ACC112 (cell line): ENCODE results near the gene INS.

Experiments used
- H2AFZ ChIP-seq: fragments of 200-600 bp; sonication (generic); one replicate; pipeline ENCODE4 v1.6.0; 2017; ENCODE audit warnings: antibody characterized with exemption, low read length; ENCODE audit not compliant: unreplicated experiment
- H3K27ac ChIP-seq: fragments of 200-600 bp; sonication (generic); 2 replicates; pipeline ENCODE4 v1.5.1; 2014; ENCODE audit warnings: low read depth, mild to moderate bottlenecking, antibody characterized with exemption, low read length, moderate library complexity
- H3K27me3 ChIP-seq: fragments of 200-600 bp; sonication (generic); 2 replicates; pipeline ENCODE4 v1.6.1; 2014; ENCODE audit warnings: mild to moderate bottlenecking, antibody characterized with exemption, low read length, moderate library complexity, mixed read lengths; ENCODE audit not compliant: insufficient read depth
- H3K36me3 ChIP-seq: fragments of 200-600 bp; sonication (generic); 2 replicates; pipeline ENCODE4 v1.6.1; 2016; ENCODE audit warnings: mild to moderate bottlenecking, antibody characterized with exemption, low read length, moderate library complexity, mixed read lengths; ENCODE audit not compliant: insufficient read depth
- H3K4me1 ChIP-seq: fragments of 200-600 bp; sonication (generic); one replicate; pipeline ENCODE4 v1.6.1; 2016; ENCODE audit warnings: low read length, mixed read lengths; ENCODE audit not compliant: insufficient read depth, unreplicated experiment, control insufficient read depth
- H3K4me3 ChIP-seq: fragments of 200-600 bp; sonication (generic); 2 replicates; pipeline ENCODE4 v1.5.1; 2014; ENCODE audit warnings: mild to moderate bottlenecking, low read depth, low read length
- H3K79me2 ChIP-seq: fragments of 200-600 bp; sonication (generic); one replicate; pipeline ENCODE4 v1.6.0; 2016; ENCODE audit warnings: low read length; ENCODE audit not compliant: control insufficient read depth, unreplicated experiment, insufficient read depth

The INS gene

GRCh38 chr11:2189938-2190656 lies 29.1 kb upstream of the INS start:
- Histone ChIP-seq H3K27me3 (peaks cover 28% of the 10 kb centered on the region), H3K27ac (no peak overlapping the region), H3K79me2 (no peaks in the 10 kb centered on the region), H3K4me3 (no peak overlapping the region), H2AFZ (no peak overlapping the region), H3K36me3 (no peaks in the 10 kb centered on the region), H3K4me1 (no peaks in the 10 kb centered on the region)

GRCh38 chr11:2188745-2189144 lies 27.7 kb upstream of the INS start:
- Histone ChIP-seq H3K36me3 (no peaks in the 10 kb centered on the region), H3K4me1 (no peaks in the 10 kb centered on the region), H3K4me3 (no peak overlapping the region), H3K79me2 (no peaks in the 10 kb centered on the region), H3K27me3 (peaks cover 39% of the 10 kb centered on the region), H3K27ac (no peak overlapping the region), H2AFZ (no peak overlapping the region)

GRCh38 chr11:2187280-2187707 lies 26.3 kb upstream of the INS start:
- Histone ChIP-seq H3K4me1 (no peaks in the 10 kb centered on the region), H2AFZ (no peak overlapping the region), H3K4me3 (no peak overlapping the region), H3K27me3 (peaks cover 39% of the 10 kb centered on the region), H3K36me3 (no peaks in the 10 kb centered on the region), H3K79me2 (no peaks in the 10 kb centered on the region), H3K27ac (no peak overlapping the region)

GRCh38 chr11:2186669-2187279 lies 25.8 kb upstream of the INS start:
- Histone ChIP-seq H3K27ac (no peak overlapping the region), H3K27me3 (peaks cover 37% of the 10 kb centered on the region), H3K4me3 (no peak overlapping the region), H3K79me2 (no peaks in the 10 kb centered on the region), H2AFZ (no peak overlapping the region), H3K4me1 (no peaks in the 10 kb centered on the region), H3K36me3 (no peaks in the 10 kb centered on the region)

GRCh38 chr11:2185324-2186085 lies 24.5 kb upstream of the INS start:
- no peaks in the 10 kb centered on the region for H3K79me2 ChIP-seq
- H3K27ac ChIP-seq, result no peak overlapping the region
- H3K4me3 ChIP-seq, result no peak overlapping the region
- no peaks in the 10 kb centered on the region for H3K36me3 ChIP-seq
- H3K27me3 ChIP-seq, result peaks cover 25% of the 10 kb centered on the region
- peaks cover 7% of the 10 kb centered on the region for H3K4me1 ChIP-seq
- H2AFZ ChIP-seq, result no peak overlapping the region

GRCh38 chr11:2182692-2183474 lies 21.9 kb upstream of the INS start:
- Histone ChIP-seq H3K27ac (no peak overlapping the region), H3K36me3 (no peaks in the 10 kb centered on the region), H3K79me2 (no peaks in the 10 kb centered on the region), H3K4me1 (peaks cover 22% of the 10 kb centered on the region), H3K27me3 (peaks cover 14% of the 10 kb centered on the region; the same call in 1 of the 2 replicates), H3K4me3 (no peak overlapping the region), H2AFZ (no peak overlapping the region)

- Histone ChIP-seq H3K36me3 (no peaks in the 10 kb centered on the region), H3K79me2 (no peaks in the 10 kb centered on the region), H2AFZ (no peak overlapping the region), H3K27ac (no peak overlapping the region), H3K4me3 (no peak overlapping the region), H3K4me1 (peaks cover 22% of the 10 kb centered on the region), H3K27me3 (peaks cover 14% of the 10 kb centered on the region; the same call in 1 of the 2 replicates)
Measured at GRCh38 chr11:2182075-2182474, 21.1 kb upstream of the INS start.

GRCh38 chr11:2180789-2181370 lies 19.9 kb upstream of the INS start:
- peaks cover 22% of the 10 kb centered on the region for H3K4me1 ChIP-seq
- H3K79me2 ChIP-seq, result no peaks in the 10 kb centered on the region
- H2AFZ ChIP-seq, result no peak overlapping the region
- no peak overlapping the region for H3K27ac ChIP-seq
- no peaks in the 10 kb centered on the region for H3K36me3 ChIP-seq
- H3K4me3 ChIP-seq, result no peak overlapping the region
- peaks cover 14% of the 10 kb centered on the region; the same call in 1 of the 2 replicates for H3K27me3 ChIP-seq

- peaks cover 13% of the 10 kb centered on the region; the same call in 1 of the 2 replicates for H3K27me3 ChIP-seq
- no peak overlapping the region for H2AFZ ChIP-seq
- H3K36me3 ChIP-seq, result no peaks in the 10 kb centered on the region
- peaks cover 26% of the 10 kb centered on the region for H3K4me1 ChIP-seq
- no peak overlapping the region for H3K27ac ChIP-seq
- no peak overlapping the region for H3K4me3 ChIP-seq
- H3K79me2 ChIP-seq, result no peaks in the 10 kb centered on the region
Measured at GRCh38 chr11:2180347-2180746, 19.3 kb upstream of the INS start.

GRCh38 chr11:2179516-2179915 lies 18.5 kb upstream of the INS start:
- no peaks in the 10 kb centered on the region for H3K36me3 ChIP-seq
- no peaks in the 10 kb centered on the region for H3K79me2 ChIP-seq
- no peak overlapping the region for H3K4me3 ChIP-seq
- no peak overlapping the region for H3K27ac ChIP-seq
- peaks cover 26% of the 10 kb centered on the region for H3K4me1 ChIP-seq
- no peak overlapping the region for H2AFZ ChIP-seq
- peaks cover 5% of the 10 kb centered on the region; the same call in 1 of the 2 replicates for H3K27me3 ChIP-seq
